OCI-LY7 (cell line): ENCODE data around the gene INSIG1. TPM values are rescaled to one million over a fixed set of nuclear protein-coding genes. Genes with fewer than 3 reads are reported as not detected.

Experiments used
- BruUV-seq: library from RNA; stranded (reverse); fragments of 400-500 nt; replicated peaks from 2 replicates; lab custom pipeline; 2021; lab: Mats Ljungman, UMichigan
- CTCF ChIA-PET: fragments of 300-600 bp; sonication (Branson Sonifier 250); formaldehyde crosslinking; loops from one replicate; lab custom pipeline; 2022; ENCODE audit warnings: antibody characterized with exemption; ENCODE audit not compliant: unreplicated experiment; lab: Charles Lee
- POLR2A ChIA-PET: fragments of 300-600 bp; sonication (Branson Sonifier 250); formaldehyde crosslinking; loops from one replicate; lab custom pipeline; 2022; ENCODE audit warnings: antibody characterized with exemption; lab: Charles Lee
- DNase-seq: peaks from one replicate; pipeline ENCODE4 v3.0.0-alpha.2; 2015; ENCODE audit warnings: low spot score
- H2AFZ ChIP-seq: fragments of 200-600 bp; sonication (generic), shearing (Covaris generic); 2 replicates; pipeline ENCODE4 v1.6.1; 2014; ENCODE audit warnings: mild to moderate bottlenecking, antibody characterized with exemption, low read length, moderate library complexity
- H3K27ac ChIP-seq: fragments of 200-600 bp; sonication (generic); 2 replicates; pipeline ENCODE4 v1.5.1; 2014; ENCODE audit warnings: mixed run types, low read depth, mild to moderate bottlenecking, moderate library complexity, low read length, inconsistent platforms; ENCODE audit not compliant: poor library complexity, severe bottlenecking
- H3K36me3 ChIP-seq: fragments of 200-600 bp; sonication (generic); 2 replicates; pipeline ENCODE4 v1.6.1; 2014; ENCODE audit warnings: mild to moderate bottlenecking, antibody characterized with exemption, low read length, moderate library complexity, mixed read lengths; ENCODE audit not compliant: insufficient read depth
- H3K4me1 ChIP-seq: fragments of 200-600 bp; sonication (generic); 2 replicates; pipeline ENCODE4 v1.5.1; 2014; ENCODE audit warnings: mild to moderate bottlenecking, low read length; ENCODE audit not compliant: insufficient read depth, poor library complexity, severe bottlenecking
- H3K4me2 ChIP-seq: fragments of 200-600 bp; sonication (generic); 2 replicates; pipeline ENCODE4 v1.6.1; 2014; ENCODE audit warnings: mild to moderate bottlenecking, low read length
- H3K4me3 ChIP-seq: fragments of 200-600 bp; sonication (generic); 2 replicates; pipeline ENCODE4 v1.5.1; 2014; ENCODE audit warnings: mild to moderate bottlenecking, low read depth, low read length; ENCODE audit not compliant: poor library complexity, severe bottlenecking
- H3K79me2 ChIP-seq: fragments of 200-600 bp; sonication (generic); 2 replicates; pipeline ENCODE4 v1.6.1; 2016; ENCODE audit warnings: low read depth, mild to moderate bottlenecking, low read length, moderate library complexity, mixed read lengths; ENCODE audit not compliant: insufficient read depth
- H3K9me2 ChIP-seq: fragments of 200-600 bp; sonication (generic); 2 replicates; pipeline ENCODE4 v1.6.1; 2016; ENCODE audit warnings: mild to moderate bottlenecking, low read length, mixed read lengths; ENCODE audit not compliant: insufficient read depth
- H3K9me3 ChIP-seq: fragments of 200-600 bp; sonication (generic); 2 replicates; pipeline ENCODE4 v1.6.1; 2014; ENCODE audit warnings: mild to moderate bottlenecking, mixed run types, low read length, mixed read lengths
- H4K20me1 ChIP-seq: fragments of 200-600 bp; sonication (generic); 2 replicates; pipeline ENCODE4 v1.6.1; 2014; ENCODE audit warnings: mild to moderate bottlenecking, antibody characterized with exemption, low read length, moderate library complexity, mixed read lengths; ENCODE audit not compliant: insufficient read depth
- CTCF ChIP-seq: fragments of 200-600 bp; sonication (generic); conservative IDR thresholded peaks from 2 replicates; pipeline ENCODE4 v1.5.1; 2014; ENCODE audit warnings: mild to moderate bottlenecking, antibody characterized with exemption, low read length, moderate library complexity, mixed read lengths
- EZH2phosphoT487 ChIP-seq: fragments of 200-600 bp; sonication (generic); IDR thresholded peaks from 2 replicates; pipeline ENCODE4 v1.6.1; 2018; ENCODE audit warnings: low read depth, borderline replicate concordance, mild to moderate bottlenecking, mixed run types, antibody characterized with exemption, low read length, moderate library complexity, mixed read lengths
- intact Hi-C: fragments of 100-400 bp; cut with micrococcal nuclease; formaldehyde crosslinking; loops from one replicate; pipeline ENCODE4 v1.10.0; 2022; ENCODE audit not compliant: unreplicated experiment
- total RNA-seq, 2 experiments: library from RNA; depleted of rRNA in 1 of 2; stranded (reverse); fragments of >200 nt in 1 of 2; shearing (Covaris generic) in 1 of 2; gene quantifications; 2 replicates each; pipeline ENCODE4 v1.2.3, GENCODE V29; 2014 to 2022

INSIG1 gene
- total RNA-seq, 2 experiments from 2014 or later, result 122 to 164 TPM

- H3K4me2 ChIP-seq, result no peak overlapping the region
- no peaks in the 10 kb centered on the region for H3K36me3 ChIP-seq
- H3K27ac ChIP-seq, result no peak overlapping the region
- H3K9me3 ChIP-seq, result no peaks in the 10 kb centered on the region
- POLR2A ChIA-PET, result no interaction called here
- no peak overlapping the region for H3K4me3 ChIP-seq
- no peaks in the 10 kb centered on the region for H4K20me1 ChIP-seq
- H3K79me2 ChIP-seq, result no peaks in the 10 kb centered on the region
- no peak for TF ChIP-seq CTCF
- no peak for TF ChIP-seq EZH2phosphoT487
- no peaks in the 10 kb centered on the region for H3K9me2 ChIP-seq
- intact Hi-C loops, result no loop called here
- no peak overlapping the region for H2AFZ ChIP-seq
- CTCF ChIA-PET, result no interaction called here
- no peaks in the 10 kb centered on the region for H3K4me1 ChIP-seq
- no peak for DNase-seq
- BruUV-seq, result no TSS peak
These were observed 41.1 kb downstream of the INSIG1 start for GRCh38 chr7:155338632-155339320.

GRCh38 chr7:155339474-155339873 lies 41.8 kb downstream of the INSIG1 start:
- Histone ChIP-seq H3K4me1 (no peaks in the 10 kb centered on the region), H3K4me2 (no peak overlapping the region), H4K20me1 (no peaks in the 10 kb centered on the region), H2AFZ (no peak overlapping the region), H3K27ac (no peak overlapping the region), H3K9me2 (no peaks in the 10 kb centered on the region), H3K36me3 (no peaks in the 10 kb centered on the region), H3K4me3 (no peak overlapping the region), H3K79me2 (no peaks in the 10 kb centered on the region), H3K9me3 (no peaks in the 10 kb centered on the region)
- DNase-seq, result no peak
- TF ChIP-seq EZH2phosphoT487 (no peak), CTCF (no peak)
- ChIA-PET CTCF (no interaction called here), POLR2A (interaction anchor here (0.6 kb wide), 1 partner anchor 1796 kb away, joined by 5 read pairs; no protein-coding TSS in a partner anchor)
- intact Hi-C loops, result no loop called here
- no TSS peak for BruUV-seq

- ChIA-PET CTCF (no interaction called here), POLR2A (no interaction called here)
- H3K4me1 ChIP-seq, result no peaks in the 10 kb centered on the region
- intact Hi-C loops, result no loop called here
- TF ChIP-seq EZH2phosphoT487 (no peak), CTCF (no peak)
- no peaks in the 10 kb centered on the region for H3K79me2 ChIP-seq
- no peak overlapping the region for H3K4me2 ChIP-seq
- no peaks in the 10 kb centered on the region for H4K20me1 ChIP-seq
- no peaks in the 10 kb centered on the region for H3K36me3 ChIP-seq
- no peaks in the 10 kb centered on the region for H3K9me2 ChIP-seq
- H3K4me3 ChIP-seq, result no peak overlapping the region
- no peak overlapping the region for H3K27ac ChIP-seq
- BruUV-seq, result no TSS peak
- DNase-seq, result no peak
- H2AFZ ChIP-seq, result no peak overlapping the region
- H3K9me3 ChIP-seq, result no peaks in the 10 kb centered on the region
These were observed 42.4 kb downstream of the INSIG1 start for GRCh38 chr7:155340071-155340531.
